ENCODE measurements around the gene ADAP1. TPM values are rescaled to one million over a fixed set of nuclear protein-coding genes. Genes with fewer than 3 reads are reported as not detected.
"Not testable (repeated sequence)": the region's sequence is repeated elsewhere in the genome, so short reads cannot be mapped to it uniquely, and the experiment has no call there.

The ADAP1 gene
- total RNA-seq, 1 experiment from 2014 or later: 3.5 TPM

- Histone ChIP-seq H3K4me1 (replicated peaks) (peaks cover 14% of the 10 kb centered on the region), H3K27me3 (replicated peaks) (0 out of 2 replicates have a peak, but pooled peaks cover 3% of the 10 kb centered on the region), H3K27ac (no peak overlapping the region), H3K36me3 (no peaks in the 10 kb centered on the region), H3K4me3 (no peak overlapping the region), H3K9me3 (replicated peaks) (no peaks in the 10 kb centered on the region)
- no peak for DNase-seq (ENCODE audit: low read depth in 1 of 2, low spot score in 2 of 2)
These were observed 37.0 kb downstream of the ADAP1 start for GRCh38 chr7:917255-918117.

- H3K9me3 ChIP-seq (replicated peaks): no peaks in the 10 kb centered on the region
- no peak overlapping the region for H3K4me3 ChIP-seq
- H3K27me3 ChIP-seq (replicated peaks): 0 out of 2 replicates have a peak, but pooled peaks cover 3% of the 10 kb centered on the region
- no peak for DNase-seq (ENCODE audit: low read depth in 1 of 2, low spot score in 2 of 2)
- H3K4me1 ChIP-seq (replicated peaks): peaks cover 14% of the 10 kb centered on the region
- no peaks in the 10 kb centered on the region for H3K36me3 ChIP-seq
- H3K27ac ChIP-seq: no peak overlapping the region
These were observed 38.1 kb downstream of the ADAP1 start for GRCh38 chr7:916291-916941.

- Histone ChIP-seq H3K4me3 (no peak overlapping the region), H3K9me3 (replicated peaks) (no peaks in the 10 kb centered on the region), H3K4me1 (replicated peaks) (peaks cover 14% of the 10 kb centered on the region), H3K36me3 (no peaks in the 10 kb centered on the region), H3K27me3 (replicated peaks) (0 out of 2 replicates have a peak, but pooled peaks cover 3% of the 10 kb centered on the region), H3K27ac (no peak overlapping the region)
- DNase-seq (ENCODE audit: low read depth in 1 of 2, low spot score in 2 of 2): no peak
These were observed 38.9 kb downstream of the ADAP1 start for GRCh38 chr7:915291-916218.

- Histone ChIP-seq H3K36me3 (no peaks in the 10 kb centered on the region), H3K27ac (no peak overlapping the region), H3K4me1 (replicated peaks) (peaks cover 16% of the 10 kb centered on the region), H3K4me3 (no peak overlapping the region), H3K9me3 (replicated peaks) (no peaks in the 10 kb centered on the region; the same call in 1 of the 2 replicates), H3K27me3 (replicated peaks) (0 out of 2 replicates have a peak, but pooled peaks cover 3% of the 10 kb centered on the region)
- no peak for DNase-seq (ENCODE audit: low read depth in 1 of 2, low spot score in 2 of 2)
These were observed 39.8 kb downstream of the ADAP1 start for GRCh38 chr7:914521-915194.

GRCh38 chr7:913736-914520 is 40.6 kb downstream of the ADAP1 start:
- Histone ChIP-seq H3K27ac (no peak overlapping the region), H3K4me1 (replicated peaks) (peaks cover 20% of the 10 kb centered on the region), H3K36me3 (no peaks in the 10 kb centered on the region), H3K27me3 (replicated peaks) (0 out of 2 replicates have a peak, but pooled peaks cover 3% of the 10 kb centered on the region), H3K4me3 (no peak overlapping the region), H3K9me3 (replicated peaks) (no peaks in the 10 kb centered on the region; the same call in 1 of the 2 replicates)
- peak; percentile 52 to 63 for DNase-seq (ENCODE audit: low read depth in 1 of 2, low spot score in 2 of 2)

GRCh38 chr7:911791-912480 is 42.5 kb downstream of the ADAP1 start:
- H3K36me3 ChIP-seq: no peaks in the 10 kb centered on the region
- H3K27me3 ChIP-seq (replicated peaks): no peaks in the 10 kb centered on the region
- no peaks in the 10 kb centered on the region; the same call in 1 of the 2 replicates for H3K9me3 ChIP-seq (replicated peaks)
- H3K27ac ChIP-seq: no peak overlapping the region
- DNase-seq (ENCODE audit: low read depth in 1 of 2, low spot score in 2 of 2): no peak
- H3K4me3 ChIP-seq: no peak overlapping the region
- peaks cover 26% of the 10 kb centered on the region for H3K4me1 ChIP-seq (replicated peaks)

GRCh38 chr7:910931-911431 is 43.5 kb downstream of the ADAP1 start:
- H3K9me3 ChIP-seq (replicated peaks): no peaks in the 10 kb centered on the region; the same call in 1 of the 2 replicates
- H3K36me3 ChIP-seq: no peaks in the 10 kb centered on the region
- H3K27me3 ChIP-seq (replicated peaks): no peaks in the 10 kb centered on the region
- no peak overlapping the region for H3K4me3 ChIP-seq
- no peak overlapping the region for H3K27ac ChIP-seq
- DNase-seq (ENCODE audit: low read depth in 1 of 2, low spot score in 2 of 2): no peak
- H3K4me1 ChIP-seq (replicated peaks): peaks cover 26% of the 10 kb centered on the region

- H3K9me3 ChIP-seq (replicated peaks): no peaks in the 10 kb centered on the region; the same call in 1 of the 2 replicates
- peaks cover 26% of the 10 kb centered on the region for H3K4me1 ChIP-seq (replicated peaks)
- no peaks in the 10 kb centered on the region for H3K36me3 ChIP-seq
- no peak overlapping the region for H3K4me3 ChIP-seq
- no peaks in the 10 kb centered on the region for H3K27me3 ChIP-seq (replicated peaks)
- no peak overlapping the region for H3K27ac ChIP-seq
- DNase-seq (ENCODE audit: low read depth in 1 of 2, low spot score in 2 of 2): no peak
These were observed 44.0 kb downstream of the ADAP1 start for GRCh38 chr7:910441-910861.

GRCh38 chr7:909358-910329 is 44.8 kb downstream of the ADAP1 start:
- DNase-seq (ENCODE audit: low read depth in 1 of 2, low spot score in 2 of 2): peak; percentile 42 to 71
- no peaks in the 10 kb centered on the region for H3K27me3 ChIP-seq (replicated peaks)
- peaks cover 30% of the 10 kb centered on the region for H3K4me1 ChIP-seq (replicated peaks)
- peak overlapping the region; percentile 14; the same call in 1 of the 2 replicates for H3K4me3 ChIP-seq
- peak overlapping the region; percentile 57 for H3K27ac ChIP-seq
- H3K9me3 ChIP-seq (replicated peaks): no peaks in the 10 kb centered on the region; the same call in 1 of the 2 replicates
- no peaks in the 10 kb centered on the region for H3K36me3 ChIP-seq

GRCh38 chr7:908591-909357 is 45.7 kb downstream of the ADAP1 start:
- peak; percentile 39 to 70 for DNase-seq (ENCODE audit: low read depth in 1 of 2, low spot score in 2 of 2)
- not testable (repeated sequence) for H3K9me3 ChIP-seq (replicated peaks); H3K4me3 ChIP-seq; H3K36me3 ChIP-seq; H3K27me3 ChIP-seq (replicated peaks)
- Histone ChIP-seq H3K4me1 (replicated peaks) (peaks cover 28% of the 10 kb centered on the region), H3K27ac (peak overlapping the region; percentile 32; the same call in 1 of the 2 replicates)
